ENCODE data around the gene PRRG4. TPM values are rescaled to one million over a fixed set of nuclear protein-coding genes. Genes with fewer than 3 reads are reported as not detected.
"Not testable (repeated sequence)": the region's sequence is repeated elsewhere in the genome, so short reads cannot be mapped to it uniquely, and the experiment has no call there.

The PRRG4 gene
- total RNA-seq, 6 experiments from 2014 or later = not detected

- H3K36me3 Mint-ChIP-seq (ENCODE audit: low read depth) = no peaks in the 10 kb centered on the region
- DNase-seq = no peak
- no peaks in the 10 kb centered on the region for H3K9me3 Mint-ChIP-seq
- TF ChIP-seq CTCF (IDR thresholded peaks at IDR 0.05) = no peak
- no peak overlapping the region for H3K4me3 Mint-ChIP-seq
- H3K4me1 Mint-ChIP-seq (ENCODE audit: low read depth) = peaks cover 16% of the 10 kb centered on the region
- H3K27me3 Mint-ChIP-seq (ENCODE audit: insufficient read depth) = peaks cover 17% of the 10 kb centered on the region
- no peak overlapping the region for H3K27ac Mint-ChIP-seq
Measured at GRCh38 chr11:32821917-32822560, 7.7 kb upstream of the PRRG4 start.

GRCh38 chr11:32823617-32824016, 6.1 kb upstream of the PRRG4 start:
- H3K36me3 Mint-ChIP-seq (ENCODE audit: low read depth); H3K9me3 Mint-ChIP-seq; H3K4me1 Mint-ChIP-seq (ENCODE audit: low read depth); DNase-seq; H3K27ac Mint-ChIP-seq; H3K4me3 Mint-ChIP-seq: not testable (repeated sequence)
- peaks cover 20% of the 10 kb centered on the region for H3K27me3 Mint-ChIP-seq (ENCODE audit: insufficient read depth)

- peaks cover 15% of the 10 kb centered on the region for H3K4me1 Mint-ChIP-seq (ENCODE audit: low read depth)
- no peak for TF ChIP-seq CTCF (IDR thresholded peaks at IDR 0.05)
- no peak overlapping the region for H3K27ac Mint-ChIP-seq
- no peaks in the 10 kb centered on the region for H3K36me3 Mint-ChIP-seq (ENCODE audit: low read depth)
- H3K9me3 Mint-ChIP-seq = no peaks in the 10 kb centered on the region
- no peak for DNase-seq
- peaks cover 32% of the 10 kb centered on the region for H3K27me3 Mint-ChIP-seq (ENCODE audit: insufficient read depth)
- H3K4me3 Mint-ChIP-seq = no peak overlapping the region
Measured at GRCh38 chr11:32826113-32826512, 3.6 kb upstream of the PRRG4 start.

- no peak for TF ChIP-seq CTCF (IDR thresholded peaks at IDR 0.05)
- Mint-ChIP-seq H3K27me3 (ENCODE audit: insufficient read depth) (peaks cover 43% of the 10 kb centered on the region), H3K4me3 (no peak overlapping the region), H3K27ac (no peak overlapping the region), H3K4me1 (ENCODE audit: low read depth) (peaks cover 7% of the 10 kb centered on the region), H3K36me3 (ENCODE audit: low read depth) (no peaks in the 10 kb centered on the region), H3K9me3 (no peaks in the 10 kb centered on the region)
- no peak for DNase-seq
Measured at GRCh38 chr11:32827276-32827675, 2.5 kb upstream of the PRRG4 start.

GRCh38 chr11:32829157-32829679, 509 bp upstream of the PRRG4 start:
- H3K36me3 Mint-ChIP-seq (ENCODE audit: low read depth) = no peaks in the 10 kb centered on the region
- no peak overlapping the region for H3K27ac Mint-ChIP-seq
- peak overlapping the region; percentile 86 for H3K4me3 Mint-ChIP-seq
- no peak for DNase-seq
- H3K9me3 Mint-ChIP-seq = no peaks in the 10 kb centered on the region
- H3K4me1 Mint-ChIP-seq (ENCODE audit: low read depth) = peaks cover 7% of the 10 kb centered on the region; the same call in 1 of the 2 replicates
- peaks cover 43% of the 10 kb centered on the region for H3K27me3 Mint-ChIP-seq (ENCODE audit: insufficient read depth)
- TF ChIP-seq CTCF (IDR thresholded peaks at IDR 0.05) = no peak

- H3K36me3 Mint-ChIP-seq (ENCODE audit: low read depth) = no peaks in the 10 kb centered on the region
- no peak for TF ChIP-seq CTCF (IDR thresholded peaks at IDR 0.05)
- DNase-seq = no peak
- H3K27ac Mint-ChIP-seq = no peak overlapping the region
- no peak overlapping the region for H3K4me3 Mint-ChIP-seq
- peaks cover 36% of the 10 kb centered on the region for H3K27me3 Mint-ChIP-seq (ENCODE audit: insufficient read depth)
- peaks cover 7% of the 10 kb centered on the region; the same call in 1 of the 2 replicates for H3K4me1 Mint-ChIP-seq (ENCODE audit: low read depth)
- H3K9me3 Mint-ChIP-seq = no peaks in the 10 kb centered on the region
Measured at GRCh38 chr11:32830413-32830738, 649 bp downstream of the PRRG4 start.

All from HFFc6 (cell line).